Mesenchymal stem cell (in vitro differentiated cells and primary cell): ENCODE measurements around the gene NTHL1.

Experiments used
- DNase-seq: peaks from one replicate; pipeline ENCODE4 v3.0.0-alpha.2; 2013
- H2AFZ ChIP-seq: one replicate; pipeline ENCODE4 v1.6.1; 2013; ENCODE audit warnings: low read depth, mild to moderate bottlenecking, control low read depth, inconsistent platforms, low read length, moderate library complexity
- H2AK5ac ChIP-seq: 2 replicates; pipeline ENCODE4 v1.6.1; 2013; ENCODE audit warnings: low read length, moderate library complexity, mild to moderate bottlenecking, inconsistent platforms; ENCODE audit not compliant: severe bottlenecking
- H2BK120ac ChIP-seq: one replicate; pipeline ENCODE4 v1.6.1; 2013; ENCODE audit warnings: low read depth, mild to moderate bottlenecking, inconsistent platforms, low read length, moderate library complexity
- H2BK12ac ChIP-seq, 2 experiments: one replicate each; pipeline ENCODE4 v1.6.1; 2013; ENCODE audit warnings: inconsistent platforms in 2 of 2, low read length in 2 of 2, mild to moderate bottlenecking in 2 of 2, moderate library complexity in 2 of 2, control low read depth in 1 of 2
- H2BK15ac ChIP-seq: one replicate; pipeline ENCODE4 v1.6.1; 2013; ENCODE audit warnings: mild to moderate bottlenecking, low read depth, inconsistent platforms; ENCODE audit not compliant: poor library complexity, severe bottlenecking
- H2BK5ac ChIP-seq: 2 replicates; pipeline ENCODE4 v1.6.1; 2013; ENCODE audit warnings: low read depth, mild to moderate bottlenecking, low read length, control low read depth, inconsistent platforms; ENCODE audit not compliant: poor library complexity, severe bottlenecking
- H3K14ac ChIP-seq, 2 experiments: one replicate each; pipeline ENCODE4 v1.6.1; 2013; ENCODE audit warnings: inconsistent platforms in 2 of 2, low read length in 2 of 2, control low read depth in 1 of 2, mild to moderate bottlenecking in 1 of 2, moderate library complexity in 1 of 2
- H3K18ac ChIP-seq, 2 experiments: one replicate each; pipeline ENCODE4 v1.6.1; 2013; ENCODE audit warnings: inconsistent platforms in 2 of 2, low read length in 2 of 2, control low read depth in 1 of 2, low read depth in 1 of 2, mild to moderate bottlenecking in 1 of 2
- H3K23ac ChIP-seq, 2 experiments: one replicate each; pipeline ENCODE4 v1.6.1; 2013; ENCODE audit warnings: inconsistent platforms in 2 of 2, low read length in 2 of 2, mild to moderate bottlenecking in 2 of 2, moderate library complexity in 2 of 2, control low read depth in 1 of 2
- H3K27ac ChIP-seq: 2 replicates; pipeline ENCODE4 v1.5.1; 2013; ENCODE audit warnings: mild to moderate bottlenecking, moderate library complexity, low read length, control low read depth, inconsistent platforms; ENCODE audit not compliant: poor library complexity, severe bottlenecking
- H3K27me3 ChIP-seq, 2 experiments: 2 replicates each; pipeline versions ENCODE4 v1.6.1 to v1.7.0; 2013; ENCODE audit warnings: low read length in 2 of 2, mild to moderate bottlenecking in 2 of 2, moderate library complexity in 2 of 2, control low read depth in 1 of 2, inconsistent platforms in 1 of 2; ENCODE audit not compliant: control insufficient read depth in 1 of 2, insufficient read depth in 1 of 2
- H3K36me3 ChIP-seq, 2 experiments: 2 replicates each; pipeline versions ENCODE4 v1.6.1 to v1.7.0; 2013; ENCODE audit warnings: low read length in 2 of 2, control low read depth in 1 of 2, inconsistent platforms in 1 of 2, low read depth in 1 of 2, mild to moderate bottlenecking in 1 of 2; ENCODE audit not compliant: insufficient read depth in 2 of 2, control insufficient read depth in 1 of 2
- H3K4ac ChIP-seq, 2 experiments: one replicate each; pipeline ENCODE4 v1.6.1; 2013; ENCODE audit warnings: inconsistent platforms in 2 of 2, low read length in 2 of 2, mild to moderate bottlenecking in 2 of 2, moderate library complexity in 2 of 2, control low read depth in 1 of 2, low read depth in 1 of 2
- H3K4me1 ChIP-seq: 2 replicates; pipeline ENCODE4 v1.6.1; 2013; ENCODE audit warnings: low read depth, low read length, control low read depth; ENCODE audit not compliant: control insufficient read depth, insufficient read depth
- H3K4me2 ChIP-seq: 2 replicates; pipeline ENCODE4 v1.6.1; 2013; ENCODE audit warnings: low read length, mild to moderate bottlenecking, inconsistent platforms; ENCODE audit not compliant: poor library complexity, severe bottlenecking
- H3K4me3 ChIP-seq, 2 experiments: 2 replicates each; pipeline versions ENCODE4 v1.5.1 to v1.7.0; 2013; ENCODE audit warnings: low read length in 2 of 2, mild to moderate bottlenecking in 2 of 2, control low read depth in 1 of 2, low read depth in 1 of 2; ENCODE audit not compliant: insufficient read depth in 1 of 2
- H3K79me1 ChIP-seq: replicated peaks from 2 replicates; pipeline ENCODE4 v1.6.1; 2013; ENCODE audit warnings: mild to moderate bottlenecking, control low read depth, low read length, inconsistent platforms; ENCODE audit not compliant: poor library complexity, severe bottlenecking
- H3K9ac ChIP-seq: 2 replicates; pipeline ENCODE4 v1.7.0; 2013; ENCODE audit warnings: mild to moderate bottlenecking, low read length, moderate library complexity
- H3K9me3 ChIP-seq: 2 replicates; pipeline ENCODE4 v1.7.0; 2013; ENCODE audit warnings: mild to moderate bottlenecking, low read length; ENCODE audit not compliant: control insufficient read depth
- H4K8ac ChIP-seq: one replicate; pipeline ENCODE4 v1.6.1; 2013; ENCODE audit warnings: inconsistent platforms, mild to moderate bottlenecking, low read length, moderate library complexity
- H4K91ac ChIP-seq: one replicate; pipeline ENCODE4 v1.6.1; 2013; ENCODE audit warnings: mild to moderate bottlenecking, low read length, inconsistent platforms
- WGBS: methylation state at CpG from one replicate; pipeline ENCODE4 v1.1.7; 2013; ENCODE audit warnings: mixed read lengths; 5-methylcytosine and 5-hydroxymethylcytosine counted together

The NTHL1 gene

DNA sequence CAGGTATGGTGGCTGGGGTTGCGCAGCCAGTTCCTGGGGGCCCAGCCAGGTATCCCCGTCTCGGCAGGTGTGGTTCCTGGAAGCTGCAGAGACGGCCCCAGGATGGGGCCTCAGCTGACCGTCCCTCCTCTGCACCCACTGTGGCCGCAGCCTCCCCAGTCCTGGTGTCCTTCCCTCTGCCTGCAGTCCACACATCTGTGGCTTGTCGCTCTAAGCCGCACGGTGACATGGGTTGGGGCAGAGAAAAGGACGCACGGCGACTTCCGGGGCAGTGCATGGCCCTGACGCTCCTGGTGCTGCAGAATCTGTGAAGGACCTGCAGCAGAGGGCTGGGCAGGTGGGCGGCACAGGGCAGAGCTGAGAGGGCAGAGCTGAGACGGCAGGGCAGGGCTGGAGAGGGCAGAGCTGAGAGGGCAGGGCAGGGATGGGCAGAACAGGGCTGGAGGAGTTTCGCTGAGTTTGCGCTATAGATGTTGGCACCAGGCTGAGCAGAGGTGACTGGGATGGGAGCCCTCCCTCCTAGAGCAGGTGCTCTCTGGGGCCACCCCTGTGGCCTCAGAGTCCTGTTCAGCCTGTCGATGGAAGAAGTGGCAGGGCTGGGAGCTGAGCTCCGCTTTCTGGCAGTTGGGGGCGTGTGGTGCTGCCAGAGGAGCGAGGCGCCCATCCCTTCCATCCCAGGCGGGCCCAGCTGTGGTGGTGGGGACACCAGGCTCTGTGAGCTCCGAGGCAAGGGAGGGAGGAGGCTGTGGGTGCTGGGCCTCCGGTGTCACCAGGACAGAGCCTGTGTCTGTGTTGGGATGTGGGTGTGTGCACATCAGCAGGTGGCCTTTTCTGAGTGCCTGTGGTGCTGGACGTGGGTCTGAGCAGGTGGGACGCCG lies 23.2 kb upstream of the NTHL1 start:
- Histone ChIP-seq H2BK12ac (no peak overlapping the region), H2BK5ac (no peak overlapping the region), H3K4me3 (no peak overlapping the region), H3K27me3 (no peaks in the 10 kb centered on the region), H2BK15ac (no peak overlapping the region), H3K23ac (no peak overlapping the region), H2AFZ (no peak overlapping the region), H3K27ac (no peak overlapping the region), H3K4ac (no peak overlapping the region), H3K79me1 (peaks cover 22% of the 10 kb centered on the region), H4K8ac (no peak overlapping the region), H3K14ac (no peak overlapping the region), H3K4me2 (no peak overlapping the region), H4K91ac (peak overlapping the region; percentile 22), H3K9ac (no peak overlapping the region), H3K36me3 (peaks cover 79 to 88% of the 10 kb centered on the region in 2 experiments), H2BK120ac (no peak overlapping the region), H3K9me3 (no peaks in the 10 kb centered on the region), H3K4me1 (peaks cover 2% of the 10 kb centered on the region), H2AK5ac (no peak overlapping the region), H3K18ac (no peak overlapping the region)
- 95% methylated on average over 29 of the region's 29 CpGs for WGBS
- DNase-seq: no peak

DNA sequence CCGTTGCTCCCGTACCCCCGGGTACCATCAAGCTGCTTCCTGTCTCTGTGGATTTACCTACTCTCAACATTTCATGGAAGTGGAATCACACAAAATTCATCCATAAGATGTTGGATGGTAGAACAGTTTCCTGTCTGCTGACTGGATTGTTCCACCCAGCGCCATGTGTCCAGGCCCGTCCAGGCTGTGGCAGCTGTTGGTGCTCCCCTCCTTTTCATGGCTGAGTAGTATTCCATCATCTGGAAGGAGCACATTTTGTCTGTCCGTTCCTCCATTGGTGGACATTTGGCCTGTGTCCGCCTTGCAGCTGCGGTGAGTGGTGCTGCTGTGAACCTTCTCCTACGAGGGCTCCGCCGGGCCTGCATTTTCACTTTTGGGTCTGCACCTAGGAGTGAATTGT lies 18.5 kb upstream of the NTHL1 start:
- no peak overlapping the region for H2BK15ac ChIP-seq
- H3K36me3 ChIP-seq: peaks cover 72 to 84% of the 10 kb centered on the region in 2 experiments
- peaks cover 11% of the 10 kb centered on the region for H3K4me1 ChIP-seq
- no peak overlapping the region for H4K91ac ChIP-seq
- H2BK12ac ChIP-seq: no peak overlapping the region
- no peak overlapping the region for H3K14ac ChIP-seq
- no peak overlapping the region for H3K4ac ChIP-seq
- no peak overlapping the region for H2AK5ac ChIP-seq
- H3K23ac ChIP-seq: no peak overlapping the region
- H4K8ac ChIP-seq: no peak overlapping the region
- no peak overlapping the region for H3K4me3 ChIP-seq
- no peak overlapping the region for H3K4me2 ChIP-seq
- no peaks in the 10 kb centered on the region for H3K9me3 ChIP-seq
- no peak overlapping the region for H3K27ac ChIP-seq
- no peak overlapping the region for H2BK120ac ChIP-seq
- H3K9ac ChIP-seq: no peak overlapping the region
- WGBS: 98% methylated on average over 11 of the region's 11 CpGs
- no peak overlapping the region for H3K18ac ChIP-seq
- no peak overlapping the region for H2BK5ac ChIP-seq
- H3K79me1 ChIP-seq: peaks cover 19% of the 10 kb centered on the region
- no peak overlapping the region for H2AFZ ChIP-seq
- no peaks in the 10 kb centered on the region for H3K27me3 ChIP-seq
- no peak for DNase-seq

DNA sequence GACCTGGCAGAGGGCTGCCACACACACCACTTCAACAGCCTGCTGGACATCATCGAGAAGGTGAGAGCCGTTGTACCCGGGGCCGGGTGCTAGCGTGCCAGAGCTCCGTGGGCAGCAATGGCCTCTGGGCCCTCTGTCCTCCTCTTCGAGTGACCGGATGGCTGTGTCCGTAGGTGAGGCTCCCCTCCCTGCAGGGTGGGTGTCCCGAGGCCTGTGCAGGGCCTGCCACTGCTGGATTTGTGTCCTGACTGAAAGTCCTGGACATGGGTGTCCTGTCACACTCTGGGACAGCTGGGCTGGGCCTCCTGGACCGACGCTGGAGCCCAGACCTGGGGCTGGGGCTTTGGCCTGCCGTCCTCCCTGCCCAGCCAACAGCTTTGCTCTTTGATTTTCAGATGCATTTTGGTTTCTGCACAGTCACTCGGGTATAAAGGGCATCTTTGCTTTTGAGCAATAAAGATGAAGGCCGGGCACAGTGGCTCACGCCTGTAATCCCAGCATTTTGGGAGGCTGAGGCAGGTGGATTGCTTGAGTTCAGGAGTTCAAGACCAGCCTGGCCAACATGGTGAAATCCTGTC lies 16.8 kb upstream of the NTHL1 start:
- H2AFZ ChIP-seq: no peak overlapping the region
- no peak overlapping the region for H3K27ac ChIP-seq
- H4K91ac ChIP-seq: no peak overlapping the region
- H3K36me3 ChIP-seq: peaks cover 73 to 84% of the 10 kb centered on the region in 2 experiments
- H3K4me3 ChIP-seq: no peak overlapping the region
- no peak for DNase-seq
- peak overlapping the region in 1 of 2 experiments; percentile 24 for H3K4ac ChIP-seq
- 95% methylated on average over 16 of the region's 16 CpGs for WGBS
- no peaks in the 10 kb centered on the region for H3K9me3 ChIP-seq
- no peak overlapping the region for H2BK15ac ChIP-seq
- H3K4me1 ChIP-seq: peaks cover 11% of the 10 kb centered on the region
- H3K18ac ChIP-seq: no peak overlapping the region
- no peak overlapping the region for H3K4me2 ChIP-seq
- H3K14ac ChIP-seq: no peak overlapping the region
- no peak overlapping the region for H2BK5ac ChIP-seq
- H2AK5ac ChIP-seq: no peak overlapping the region
- no peak overlapping the region for H3K23ac ChIP-seq
- H2BK12ac ChIP-seq: no peak overlapping the region
- H3K27me3 ChIP-seq: no peaks in the 10 kb centered on the region
- H3K9ac ChIP-seq: no peak overlapping the region
- H2BK120ac ChIP-seq: no peak overlapping the region
- peaks cover 18% of the 10 kb centered on the region for H3K79me1 ChIP-seq
- no peak overlapping the region for H4K8ac ChIP-seq

- H3K27ac ChIP-seq: no peak overlapping the region
- 97% methylated on average over 25 of the region's 25 CpGs for WGBS
- H3K4me2 ChIP-seq: no peak overlapping the region
- H4K8ac ChIP-seq: no peak overlapping the region
- no peak overlapping the region for H4K91ac ChIP-seq
- peaks cover 11% of the 10 kb centered on the region for H3K4me1 ChIP-seq
- peaks cover 17% of the 10 kb centered on the region for H3K79me1 ChIP-seq
- H2AK5ac ChIP-seq: no peak overlapping the region
- H3K36me3 ChIP-seq: peaks cover 71 to 81% of the 10 kb centered on the region in 2 experiments
- no peak overlapping the region for H3K9ac ChIP-seq
- no peaks in the 10 kb centered on the region for H3K9me3 ChIP-seq
- H2AFZ ChIP-seq: no peak overlapping the region
- no peak overlapping the region for H3K18ac ChIP-seq
- H3K14ac ChIP-seq: no peak overlapping the region
- no peak overlapping the region for H2BK12ac ChIP-seq
- H2BK5ac ChIP-seq: no peak overlapping the region
- DNase-seq: no peak
- no peak overlapping the region for H3K4ac ChIP-seq
- no peaks in the 10 kb centered on the region for H3K27me3 ChIP-seq
- H3K23ac ChIP-seq: no peak overlapping the region
- no peak overlapping the region for H3K4me3 ChIP-seq
- no peak overlapping the region for H2BK15ac ChIP-seq
- no peak overlapping the region for H2BK120ac ChIP-seq
These were observed 16.2 kb upstream of the NTHL1 start for GRCh38 chr16:2063861-2064260.
